ENCODE data around the gene GPHN. TPM values are rescaled to one million over a fixed set of nuclear protein-coding genes. Genes with fewer than 3 reads are reported as not detected.

GPHN gene
- total RNA-seq, 6 experiments from 2014 or later, result 21.2 to 81.7 (median 40.2) TPM

GRCh38 chr14:67151082-67151666 is 643.2 kb downstream of the GPHN start:
- H3K9me3 ChIP-seq, result no peaks in the 10 kb centered on the region
- DNase-seq (no peak), ATAC-seq (no peak)
- TF ChIP-seq POLR2A (IDR thresholded peaks at IDR 0.05), result no peak
- peak in 1 of 4 donors; percentile 6 for TF ChIP-seq CTCF (IDR thresholded peaks at IDR 0.05)
- no peak overlapping the region for H3K4me3 ChIP-seq
- no peak overlapping the region for H3K27ac ChIP-seq
- H3K27me3 ChIP-seq, result no peaks in the 10 kb centered on the region
- WGBS (ENCODE audit: insufficient coverage, low coverage, low lambda C conversion rate, missing lambda C conversion rate), result 89% methylated on average over 4 of the region's 4 CpGs
- H3K4me1 ChIP-seq, result no peaks in the 10 kb centered on the region
- no peaks in the 10 kb centered on the region for H3K36me3 ChIP-seq
- intact Hi-C loops (cut with DNase I), result no loop called here

GRCh38 chr14:67158566-67158965 is 650.6 kb downstream of the GPHN start:
- no peaks in the 10 kb centered on the region for H3K27me3 ChIP-seq
- H3K4me1 ChIP-seq, result no peaks in the 10 kb centered on the region
- H3K4me3 ChIP-seq, result no peak overlapping the region
- no peaks in the 10 kb centered on the region for H3K9me3 ChIP-seq
- no peak for ATAC-seq
- intact Hi-C loops (cut with DNase I), result no loop called here
- no peak for DNase-seq
- TF ChIP-seq POLR2A (IDR thresholded peaks at IDR 0.05) (no peak), CTCF (IDR thresholded peaks at IDR 0.05) (no peak)
- H3K36me3 ChIP-seq, result no peaks in the 10 kb centered on the region
- no peak overlapping the region for H3K27ac ChIP-seq

DNA sequence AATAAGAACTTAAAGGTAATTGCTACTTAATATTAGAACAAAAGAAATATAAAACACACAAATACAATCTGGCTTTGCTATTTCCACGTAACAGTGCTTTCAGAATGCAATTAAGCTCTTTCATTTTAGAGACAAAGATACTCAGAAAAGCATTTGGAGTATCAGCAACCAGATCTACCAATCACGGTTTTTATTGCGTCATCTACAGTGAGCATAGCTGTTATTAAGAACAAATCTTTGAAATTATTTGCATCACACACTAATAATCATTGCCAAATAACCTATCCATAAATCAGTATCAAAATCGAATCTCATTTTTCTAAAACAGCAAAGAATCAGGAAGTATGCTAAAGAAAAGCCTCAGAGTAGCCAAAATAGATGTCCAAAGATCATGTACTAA is 654.4 kb downstream of the GPHN start:
- ATAC-seq (no peak), DNase-seq (no peak)
- Histone ChIP-seq H3K4me3 (no peak overlapping the region), H3K4me1 (no peaks in the 10 kb centered on the region), H3K27ac (no peak overlapping the region), H3K27me3 (no peaks in the 10 kb centered on the region), H3K9me3 (no peaks in the 10 kb centered on the region), H3K36me3 (no peaks in the 10 kb centered on the region)
- WGBS (ENCODE audit: insufficient coverage, low coverage, low lambda C conversion rate, missing lambda C conversion rate), result 82% methylated on average over 4 of the region's 4 CpGs
- intact Hi-C loops (cut with DNase I), result loop anchor here in 1 of 2 donors (10.0 kb wide), 1 partner anchor 122 kb away; no protein-coding TSS in a partner anchor
- TF ChIP-seq POLR2A (IDR thresholded peaks at IDR 0.05), result no peak
- no peak for TF ChIP-seq CTCF (IDR thresholded peaks at IDR 0.05)

DNA sequence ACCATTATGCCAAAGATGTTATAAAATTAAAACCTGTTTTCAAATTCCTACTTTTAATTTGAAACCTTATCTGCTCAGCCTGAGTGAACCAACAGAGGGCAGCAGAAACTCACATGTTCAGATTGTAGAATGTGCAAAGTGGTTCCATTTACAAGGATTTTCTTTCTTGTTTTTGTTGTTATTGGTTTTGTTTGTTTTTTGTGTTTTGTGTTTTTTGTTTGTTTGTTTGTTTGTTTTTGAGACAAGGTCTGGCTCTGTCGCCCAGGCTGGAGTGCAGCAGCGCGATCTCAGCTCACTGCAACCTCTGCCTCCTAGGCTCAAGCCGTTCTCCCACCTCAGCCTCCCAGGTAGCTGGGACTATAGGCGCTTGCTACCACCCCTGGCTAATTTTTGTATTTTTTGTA is 658.5 kb downstream of the GPHN start:
- Histone ChIP-seq H3K27ac (no peak overlapping the region), H3K4me3 (no peak overlapping the region), H3K27me3 (no peaks in the 10 kb centered on the region), H3K36me3 (peaks cover 0 to 9% (median 2%) of the 10 kb centered on the region in 4 donors), H3K4me1 (no peaks in the 10 kb centered on the region), H3K9me3 (no peaks in the 10 kb centered on the region)
- 80% methylated on average over 5 of the region's 5 CpGs for WGBS (ENCODE audit: insufficient coverage, low coverage, low lambda C conversion rate, missing lambda C conversion rate)
- intact Hi-C loops (cut with DNase I), result loop anchor here in 1 of 2 donors (10.0 kb wide), 1 partner anchor 118 kb away; no protein-coding TSS in a partner anchor
- peak; percentile 55 to 67 (median 62) for ATAC-seq
- TF ChIP-seq CTCF (IDR thresholded peaks at IDR 0.05), result peak; percentile 61 to 80 (median 72)
- TF ChIP-seq POLR2A (IDR thresholded peaks at IDR 0.05), result no peak
- no peak for DNase-seq

Data from right lobe of liver (tissue), 6 donors.